TTC549 (cell line): ENCODE data around the gene CAPN12.
"Not testable (repeated sequence)": the region's sequence is repeated elsewhere in the genome, so short reads cannot be mapped to it uniquely, and the experiment has no call there.

Experiments
- FAIRE-seq: peaks from 2 replicates; lab custom pipeline; 2012; peaks lifted over from hg19 to GRCh38; lab: Jason Lieb, UNC

Gene CAPN12

DNA sequence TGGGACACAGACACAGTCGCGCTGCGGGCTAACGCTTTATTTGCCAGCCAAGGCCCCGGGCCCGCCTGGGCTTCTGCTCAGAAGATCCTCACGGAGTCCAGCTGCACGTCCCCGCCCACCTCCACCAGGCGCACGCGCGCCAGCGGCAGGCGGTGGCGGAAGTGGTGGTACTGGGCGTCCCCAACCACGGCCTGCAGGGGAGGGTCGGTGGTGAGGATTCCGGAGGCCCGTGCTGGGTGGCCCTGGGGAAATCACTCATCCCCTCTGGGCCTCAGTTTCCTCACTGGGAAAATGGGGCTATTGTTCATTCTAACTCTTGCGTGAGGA, 26.6 kb upstream of the CAPN12 start:
- FAIRE-seq, result not testable (repeated sequence)

DNA sequence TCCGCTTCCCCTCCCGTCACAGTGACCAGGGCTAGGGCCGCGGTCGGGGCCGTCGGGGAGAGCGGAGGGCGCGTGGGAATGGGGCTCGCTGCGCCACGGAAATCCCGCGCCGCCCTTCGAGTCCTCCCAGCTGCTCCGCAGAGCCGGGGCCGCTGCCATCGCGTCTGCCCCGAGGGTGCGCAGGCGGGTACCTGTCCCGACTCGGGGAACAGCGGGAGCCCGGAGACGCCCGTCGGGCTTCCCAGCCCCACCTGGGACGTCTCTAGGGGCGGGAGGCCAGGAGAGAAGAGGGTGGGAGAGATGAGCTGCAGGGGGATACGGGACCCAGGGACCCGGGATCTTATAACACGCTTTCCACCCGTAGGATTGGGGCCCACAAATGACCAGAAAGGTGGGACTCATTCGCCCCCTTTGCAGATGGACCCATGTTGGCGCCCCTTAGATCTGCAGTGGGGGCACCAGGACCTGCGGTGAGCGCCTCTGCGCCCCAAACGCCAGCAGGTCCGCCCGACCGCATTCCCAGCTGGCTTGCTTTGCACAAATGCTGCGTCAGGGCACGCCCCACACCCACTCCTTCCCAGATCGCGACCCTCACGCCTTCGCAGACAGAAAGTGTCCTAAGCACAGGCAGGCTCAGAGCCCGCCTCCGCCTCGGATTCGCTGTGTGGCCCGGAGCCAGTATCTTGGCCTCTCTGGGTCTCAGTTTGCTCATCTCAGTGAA, 26.1 kb upstream of the CAPN12 start:
- not testable (repeated sequence) for FAIRE-seq

DNA sequence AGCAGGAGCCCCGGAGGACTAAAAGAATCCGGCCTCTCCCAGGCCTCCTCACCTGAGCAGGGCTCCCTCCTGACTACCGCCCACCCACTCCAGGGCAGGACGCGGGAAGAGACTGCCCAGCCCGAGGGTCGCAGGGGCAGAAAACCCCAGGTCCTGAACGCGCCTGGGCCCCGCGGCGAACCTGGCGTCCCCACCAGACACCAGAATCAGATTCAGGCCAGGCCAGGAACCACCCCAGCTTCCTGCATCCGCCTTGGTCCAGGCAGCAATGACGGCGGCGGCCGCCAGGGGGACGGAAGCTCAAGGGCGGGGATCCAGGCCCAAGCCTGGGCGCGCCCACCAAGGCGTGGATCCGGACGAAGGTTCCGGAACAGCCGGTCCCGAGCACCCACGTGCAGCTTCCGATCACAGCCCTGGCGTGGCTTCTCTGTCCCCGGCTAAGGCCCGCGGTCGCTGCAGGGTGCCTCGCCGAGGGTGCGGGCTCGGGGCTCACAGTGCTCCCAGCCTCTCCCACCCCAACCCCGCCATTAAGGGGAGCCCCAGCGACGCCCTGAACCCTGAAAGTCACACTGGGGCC, 25.4 kb upstream of the CAPN12 start:
- no peak for FAIRE-seq

- no peak for FAIRE-seq
Measured at GRCh38 chr19:38766276-38767047, 22.2 kb upstream of the CAPN12 start.

DNA sequence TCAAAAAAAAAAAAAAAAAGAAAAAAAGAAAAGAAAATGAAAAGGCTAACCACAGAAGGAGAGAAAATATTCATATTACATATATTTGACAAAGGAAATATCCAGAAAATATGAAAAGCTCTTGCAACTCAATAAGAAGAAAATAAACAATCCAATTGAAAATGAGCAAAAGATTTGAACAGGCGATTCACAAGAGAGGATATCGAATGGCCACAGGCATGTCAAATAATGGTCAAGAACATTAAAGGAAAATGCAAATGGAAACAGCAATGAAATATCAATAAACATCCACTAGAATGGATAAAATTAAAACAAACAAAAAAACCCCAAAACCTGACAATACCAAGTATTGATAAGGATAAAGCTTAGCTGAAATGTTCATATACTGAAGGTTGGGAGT, 20.9 kb upstream of the CAPN12 start:
- FAIRE-seq, result no peak

GRCh38 chr19:38763795-38764220, 19.5 kb upstream of the CAPN12 start:
- no peak for FAIRE-seq

DNA sequence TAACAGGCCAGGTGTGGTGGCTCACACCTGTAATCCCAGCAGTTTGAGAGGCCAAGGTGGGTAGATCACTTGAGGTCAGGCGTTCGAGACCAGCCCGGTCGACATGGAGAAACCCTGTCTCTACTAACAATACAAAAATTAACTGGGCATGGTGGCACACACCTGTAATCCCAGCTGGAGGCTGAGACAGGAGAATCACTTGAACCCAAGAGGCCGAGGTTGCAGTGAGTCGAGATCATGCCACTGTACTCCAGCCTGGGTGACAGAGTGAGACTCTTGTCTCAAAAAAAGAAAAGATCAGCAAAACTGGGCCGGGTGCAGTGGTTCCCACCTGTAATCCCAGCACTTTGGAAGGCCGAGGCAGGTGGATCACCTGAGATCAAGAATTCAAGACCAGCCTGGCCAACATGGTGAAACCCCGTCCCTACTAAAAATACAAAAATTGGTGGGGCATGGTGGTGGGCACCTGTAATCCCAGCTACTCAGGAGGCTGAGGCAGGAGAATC, 17.7 kb upstream of the CAPN12 start:
- FAIRE-seq, result not testable (repeated sequence)

DNA sequence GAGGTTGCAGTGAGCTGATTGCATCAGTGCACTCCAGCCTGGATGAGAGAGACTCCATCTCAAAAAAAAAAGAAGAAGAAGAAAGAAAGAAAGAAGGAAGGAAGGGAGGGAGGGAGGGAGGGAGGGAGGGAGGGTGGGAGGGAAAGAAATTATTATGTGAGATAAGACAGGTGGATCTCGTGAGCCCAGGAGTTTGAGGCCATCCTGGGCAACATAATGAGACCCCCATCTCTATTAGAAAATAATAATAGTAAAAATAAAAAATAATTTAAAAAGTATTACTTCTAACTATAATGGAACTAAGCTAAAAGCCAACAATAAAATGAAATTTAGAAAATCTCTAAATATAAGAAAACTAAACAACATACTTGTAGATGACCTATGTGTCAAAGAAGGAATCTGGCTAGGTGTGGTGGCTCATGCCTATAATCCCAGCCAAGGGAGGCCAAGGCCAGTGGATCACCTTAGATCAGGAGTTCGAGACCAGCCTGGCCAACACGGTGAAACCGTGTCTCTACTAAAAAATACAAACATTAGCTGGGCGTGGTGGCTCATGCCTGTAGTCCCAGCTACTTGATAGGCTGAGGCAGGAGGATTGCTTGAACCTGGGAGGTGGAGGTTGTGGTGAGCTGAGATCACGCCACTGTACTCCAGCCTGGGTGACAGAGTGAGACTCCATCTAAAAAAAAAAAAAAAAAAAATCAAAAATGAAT, 16.7 kb upstream of the CAPN12 start:
- FAIRE-seq, result not testable (repeated sequence)

- FAIRE-seq, result no peak
Measured at GRCh38 chr19:38759590-38760003, 15.3 kb upstream of the CAPN12 start.

GRCh38 chr19:38754196-38754595, 9.9 kb upstream of the CAPN12 start:
- FAIRE-seq, result not testable (repeated sequence)

DNA sequence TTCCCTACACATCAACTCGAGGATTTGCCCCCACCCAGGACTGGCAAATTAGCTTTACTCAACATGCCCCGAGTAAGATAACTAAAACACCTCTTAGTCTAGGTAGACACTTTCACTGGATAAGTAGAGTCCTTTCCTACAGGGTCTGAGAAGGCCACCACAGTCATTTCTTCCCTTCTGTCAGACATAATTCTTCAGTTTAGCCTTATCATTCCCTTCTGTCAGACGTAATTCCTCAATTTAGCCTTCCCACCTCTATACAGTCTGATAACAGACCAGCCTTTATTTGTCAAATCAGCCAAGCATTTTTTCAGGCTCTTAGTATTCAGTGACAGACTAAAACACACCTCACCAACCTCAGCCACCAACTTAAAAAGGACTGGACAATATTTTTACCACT, 9.5 kb upstream of the CAPN12 start:
- not testable (repeated sequence) for FAIRE-seq

DNA sequence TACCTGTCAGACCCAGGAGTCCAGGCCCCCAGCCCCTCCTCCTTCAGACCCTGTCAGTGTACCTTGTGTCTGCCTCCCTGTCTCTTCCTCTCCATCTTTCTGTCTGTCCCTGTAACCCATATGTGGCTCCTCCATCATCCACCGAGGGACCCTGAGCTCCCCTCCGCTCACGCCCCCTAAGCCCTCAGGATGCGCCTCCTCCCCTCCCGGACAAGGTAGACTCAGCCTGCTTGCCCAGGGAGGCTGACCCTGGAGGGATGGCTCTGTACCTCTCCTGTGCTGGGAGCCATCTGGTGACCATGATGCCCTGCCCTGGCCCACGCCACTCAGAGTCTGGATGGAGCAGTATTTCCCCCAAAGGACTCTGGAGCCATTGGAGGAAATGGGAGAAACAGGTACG, 1.0 kb upstream of the CAPN12 start:
- FAIRE-seq, result no peak

DNA sequence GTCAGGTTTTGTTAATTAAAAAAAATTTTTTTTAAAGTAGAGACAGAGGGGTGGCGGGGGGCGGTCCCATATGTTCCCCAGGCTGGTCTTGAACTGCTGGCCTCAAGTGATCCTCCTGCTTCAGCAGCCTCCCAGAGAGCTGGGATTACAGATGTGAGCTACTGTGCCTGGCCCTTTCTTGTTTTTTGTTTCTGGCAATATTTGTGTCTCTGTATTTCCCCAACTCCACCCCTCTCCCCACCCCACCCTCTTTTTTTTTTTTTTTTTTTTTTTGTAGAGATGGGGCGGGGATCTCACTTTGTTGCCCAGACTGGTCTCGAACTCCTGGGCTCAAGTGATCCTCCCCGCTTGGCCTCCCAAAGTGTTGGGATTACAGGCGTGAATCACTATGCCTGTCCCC, 600 bp upstream of the CAPN12 start:
- FAIRE-seq, result no peak

DNA sequence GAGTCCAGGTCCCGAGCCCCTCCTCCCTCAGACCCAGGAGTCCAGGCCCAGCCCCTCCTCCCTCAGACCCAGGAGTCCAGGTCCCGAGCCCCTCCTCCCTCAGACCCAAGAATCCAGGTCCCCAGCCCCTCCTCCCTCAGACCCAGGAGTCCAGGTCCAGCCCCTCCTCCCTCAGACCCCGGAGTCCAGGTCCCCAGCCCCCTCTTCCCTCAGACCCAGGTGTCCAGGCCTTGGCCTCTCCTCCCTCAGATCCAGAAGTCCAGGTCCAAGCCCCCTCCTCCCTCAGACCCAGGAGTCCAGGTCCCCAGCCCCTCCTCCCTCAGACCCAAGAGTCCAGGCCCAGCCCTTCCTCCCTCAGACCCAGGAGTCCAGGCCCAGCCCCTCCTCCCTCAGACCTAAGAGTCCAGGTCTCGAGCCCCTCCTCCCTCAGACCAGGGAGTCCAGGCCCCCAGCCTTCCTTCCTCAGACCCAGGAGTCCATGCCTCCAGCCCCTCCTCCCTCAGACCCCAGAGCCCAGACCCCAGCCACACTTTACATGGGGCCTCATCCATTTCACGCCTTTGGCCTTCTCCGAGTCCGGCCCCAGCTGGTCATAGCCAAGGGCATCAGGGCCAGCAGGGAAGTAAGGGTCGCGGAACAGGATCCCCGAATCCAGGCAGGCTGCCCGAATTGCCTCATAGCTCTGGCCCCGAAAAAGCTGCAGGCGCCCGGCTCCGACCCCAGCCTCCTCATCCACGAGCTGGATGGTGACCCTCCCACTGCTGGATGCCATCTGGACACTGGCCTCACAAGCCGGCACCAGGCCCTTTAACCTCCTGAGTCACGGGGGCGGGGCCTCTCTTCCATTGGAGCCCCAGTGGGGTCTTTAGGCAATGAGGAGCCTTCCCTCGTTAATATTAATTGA, 628 bp downstream of the CAPN12 start:
- FAIRE-seq, result no peak

DNA sequence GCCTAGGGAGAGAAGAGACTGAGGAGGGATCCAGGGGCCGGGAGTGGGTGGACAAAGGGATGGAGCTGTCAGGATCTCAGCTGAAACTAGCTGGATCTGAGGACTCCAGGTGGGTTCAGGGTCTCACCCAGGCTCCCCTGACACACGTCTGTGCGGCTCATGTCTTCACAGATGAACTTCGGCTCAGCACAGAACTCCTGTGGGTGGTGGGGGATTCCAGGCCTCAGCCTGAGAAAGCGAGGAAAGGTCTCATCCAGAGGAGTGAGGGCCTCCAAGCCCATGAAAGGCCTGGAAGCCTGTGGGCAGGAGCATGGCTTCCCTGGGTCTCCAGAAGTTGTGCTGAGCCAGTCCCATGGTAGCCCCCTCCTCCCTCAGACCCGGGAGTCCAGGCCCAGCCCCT, 1.4 kb downstream of the CAPN12 start:
- FAIRE-seq, result no peak

- no peak for FAIRE-seq
Measured at GRCh38 chr19:38742296-38742695, 2.0 kb downstream of the CAPN12 start.

DNA sequence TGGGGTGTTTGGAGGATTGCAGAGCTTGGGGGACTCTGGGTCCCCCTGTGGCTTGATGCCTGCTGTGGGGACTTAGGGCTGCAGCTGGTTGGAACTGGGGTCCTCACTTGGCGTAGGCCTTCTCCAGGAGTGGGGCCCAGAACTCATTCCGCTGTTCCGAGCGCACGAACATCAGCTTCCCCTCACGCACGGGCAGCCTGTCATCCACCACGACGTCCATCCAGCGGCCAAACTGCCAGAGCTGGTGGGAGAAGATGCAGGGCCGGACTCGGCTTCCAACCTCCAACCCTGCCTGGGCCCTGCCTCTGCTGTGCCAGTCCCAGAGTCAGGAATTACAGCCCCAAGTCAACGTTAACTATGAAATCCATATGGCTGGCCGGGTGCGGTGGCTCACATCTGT, 2.6 kb downstream of the CAPN12 start:
- no peak for FAIRE-seq

DNA sequence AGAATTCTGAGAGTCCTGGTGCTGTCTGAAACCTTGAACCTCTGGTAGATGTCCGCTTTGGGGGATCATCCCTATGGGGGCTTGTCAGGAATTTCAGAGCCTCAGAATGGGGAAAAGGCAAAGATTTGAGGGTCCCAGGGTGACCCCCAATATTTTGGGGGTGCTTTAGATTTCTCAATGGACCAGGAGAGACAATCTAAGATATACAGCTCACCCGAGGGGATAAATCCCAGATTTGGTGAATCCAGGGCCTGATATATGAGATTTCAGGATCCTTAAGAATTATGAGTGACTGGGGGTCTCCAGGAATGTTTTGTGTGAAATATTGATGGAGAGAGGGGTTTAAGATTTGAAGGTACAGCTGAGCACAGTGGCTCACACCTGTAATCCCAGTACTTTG, 3.3 kb downstream of the CAPN12 start:
- no peak for FAIRE-seq

- FAIRE-seq, result no peak
Measured at GRCh38 chr19:38740257-38740592, 4.0 kb downstream of the CAPN12 start.

- no peak for FAIRE-seq
Measured at GRCh38 chr19:38739440-38740256, 4.6 kb downstream of the CAPN12 start.
